Mesenchymal stem cell (in vitro differentiated cells and primary cell): ENCODE data around the gene FGF7.

Source experiments
- DNase-seq: peaks from one replicate; pipeline ENCODE4 v3.0.0-alpha.2; 2013
- H2AFZ ChIP-seq: one replicate; pipeline ENCODE4 v1.6.1; 2013; ENCODE audit warnings: low read depth, mild to moderate bottlenecking, control low read depth, inconsistent platforms, low read length, moderate library complexity
- H2AK5ac ChIP-seq: 2 replicates; pipeline ENCODE4 v1.6.1; 2013; ENCODE audit warnings: low read length, moderate library complexity, mild to moderate bottlenecking, inconsistent platforms; ENCODE audit not compliant: severe bottlenecking
- H2BK120ac ChIP-seq: one replicate; pipeline ENCODE4 v1.6.1; 2013; ENCODE audit warnings: low read depth, mild to moderate bottlenecking, inconsistent platforms, low read length, moderate library complexity
- H2BK12ac ChIP-seq, 2 experiments: one replicate each; pipeline ENCODE4 v1.6.1; 2013; ENCODE audit warnings: inconsistent platforms in 2 of 2, low read length in 2 of 2, mild to moderate bottlenecking in 2 of 2, moderate library complexity in 2 of 2, control low read depth in 1 of 2
- H2BK15ac ChIP-seq: one replicate; pipeline ENCODE4 v1.6.1; 2013; ENCODE audit warnings: mild to moderate bottlenecking, low read depth, inconsistent platforms; ENCODE audit not compliant: poor library complexity, severe bottlenecking
- H2BK5ac ChIP-seq: 2 replicates; pipeline ENCODE4 v1.6.1; 2013; ENCODE audit warnings: low read depth, mild to moderate bottlenecking, low read length, control low read depth, inconsistent platforms; ENCODE audit not compliant: poor library complexity, severe bottlenecking
- H3K14ac ChIP-seq, 2 experiments: one replicate each; pipeline ENCODE4 v1.6.1; 2013; ENCODE audit warnings: inconsistent platforms in 2 of 2, low read length in 2 of 2, control low read depth in 1 of 2, mild to moderate bottlenecking in 1 of 2, moderate library complexity in 1 of 2
- H3K18ac ChIP-seq, 2 experiments: one replicate each; pipeline ENCODE4 v1.6.1; 2013; ENCODE audit warnings: inconsistent platforms in 2 of 2, low read length in 2 of 2, control low read depth in 1 of 2, low read depth in 1 of 2, mild to moderate bottlenecking in 1 of 2
- H3K23ac ChIP-seq, 2 experiments: one replicate each; pipeline ENCODE4 v1.6.1; 2013; ENCODE audit warnings: inconsistent platforms in 2 of 2, low read length in 2 of 2, mild to moderate bottlenecking in 2 of 2, moderate library complexity in 2 of 2, control low read depth in 1 of 2
- H3K27ac ChIP-seq: 2 replicates; pipeline ENCODE4 v1.5.1; 2013; ENCODE audit warnings: mild to moderate bottlenecking, moderate library complexity, low read length, control low read depth, inconsistent platforms; ENCODE audit not compliant: poor library complexity, severe bottlenecking
- H3K27me3 ChIP-seq, 2 experiments: 2 replicates each; pipeline versions ENCODE4 v1.6.1 to v1.7.0; 2013; ENCODE audit warnings: low read length in 2 of 2, mild to moderate bottlenecking in 2 of 2, moderate library complexity in 2 of 2, control low read depth in 1 of 2, inconsistent platforms in 1 of 2; ENCODE audit not compliant: control insufficient read depth in 1 of 2, insufficient read depth in 1 of 2
- H3K36me3 ChIP-seq, 2 experiments: 2 replicates each; pipeline versions ENCODE4 v1.6.1 to v1.7.0; 2013; ENCODE audit warnings: low read length in 2 of 2, control low read depth in 1 of 2, inconsistent platforms in 1 of 2, low read depth in 1 of 2, mild to moderate bottlenecking in 1 of 2; ENCODE audit not compliant: insufficient read depth in 2 of 2, control insufficient read depth in 1 of 2
- H3K4ac ChIP-seq, 2 experiments: one replicate each; pipeline ENCODE4 v1.6.1; 2013; ENCODE audit warnings: inconsistent platforms in 2 of 2, low read length in 2 of 2, mild to moderate bottlenecking in 2 of 2, moderate library complexity in 2 of 2, control low read depth in 1 of 2, low read depth in 1 of 2
- H3K4me1 ChIP-seq: 2 replicates; pipeline ENCODE4 v1.6.1; 2013; ENCODE audit warnings: low read depth, low read length, control low read depth; ENCODE audit not compliant: control insufficient read depth, insufficient read depth
- H3K4me2 ChIP-seq: 2 replicates; pipeline ENCODE4 v1.6.1; 2013; ENCODE audit warnings: low read length, mild to moderate bottlenecking, inconsistent platforms; ENCODE audit not compliant: poor library complexity, severe bottlenecking
- H3K4me3 ChIP-seq, 2 experiments: 2 replicates each; pipeline versions ENCODE4 v1.5.1 to v1.7.0; 2013; ENCODE audit warnings: low read length in 2 of 2, mild to moderate bottlenecking in 2 of 2, control low read depth in 1 of 2, low read depth in 1 of 2; ENCODE audit not compliant: insufficient read depth in 1 of 2
- H3K79me1 ChIP-seq: replicated peaks from 2 replicates; pipeline ENCODE4 v1.6.1; 2013; ENCODE audit warnings: mild to moderate bottlenecking, control low read depth, low read length, inconsistent platforms; ENCODE audit not compliant: poor library complexity, severe bottlenecking
- H3K9ac ChIP-seq: 2 replicates; pipeline ENCODE4 v1.7.0; 2013; ENCODE audit warnings: mild to moderate bottlenecking, low read length, moderate library complexity
- H3K9me3 ChIP-seq: 2 replicates; pipeline ENCODE4 v1.7.0; 2013; ENCODE audit warnings: mild to moderate bottlenecking, low read length; ENCODE audit not compliant: control insufficient read depth
- H4K8ac ChIP-seq: one replicate; pipeline ENCODE4 v1.6.1; 2013; ENCODE audit warnings: inconsistent platforms, mild to moderate bottlenecking, low read length, moderate library complexity
- H4K91ac ChIP-seq: one replicate; pipeline ENCODE4 v1.6.1; 2013; ENCODE audit warnings: mild to moderate bottlenecking, low read length, inconsistent platforms
- WGBS: methylation state at CpG from one replicate; pipeline ENCODE4 v1.1.7; 2013; ENCODE audit warnings: mixed read lengths; 5-methylcytosine and 5-hydroxymethylcytosine counted together

FGF7 gene

DNA sequence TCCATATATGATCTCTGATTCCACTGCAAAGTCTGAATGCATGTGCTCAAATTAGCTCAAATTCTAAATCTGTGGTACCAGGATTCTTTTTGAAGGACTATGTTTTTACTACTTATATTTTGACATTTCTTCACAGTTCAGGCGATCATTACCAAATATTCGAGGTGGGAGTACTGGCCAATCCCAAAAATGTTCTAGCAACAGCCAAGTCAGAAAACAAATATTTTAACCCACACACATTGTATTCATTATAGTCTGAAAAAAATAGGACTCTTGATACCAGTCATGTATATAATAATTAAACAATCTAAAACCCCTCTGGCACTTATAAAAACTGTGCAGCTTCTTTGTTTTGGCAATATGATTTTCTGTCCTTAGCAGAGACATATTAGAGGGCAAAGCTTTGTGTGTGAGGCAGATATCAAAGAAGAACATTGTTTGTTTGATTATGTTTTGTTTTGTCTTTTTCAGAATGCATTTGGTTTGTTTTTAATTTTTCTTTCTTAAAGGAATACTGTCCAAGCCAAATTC lies 37.4 kb downstream of the FGF7 start:
- Histone ChIP-seq H2BK5ac (no peak overlapping the region), H3K23ac (no peak overlapping the region), H3K4ac (no peak overlapping the region), H3K9me3 (no peaks in the 10 kb centered on the region), H4K8ac (no peak overlapping the region), H2BK120ac (no peak overlapping the region), H3K18ac (no peak overlapping the region), H3K14ac (no peak overlapping the region), H3K79me1 (no peaks in the 10 kb centered on the region), H2BK15ac (no peak overlapping the region), H2BK12ac (no peak overlapping the region), H2AK5ac (no peak overlapping the region), H3K4me2 (no peak overlapping the region), H2AFZ (no peak overlapping the region), H3K9ac (peak overlapping the region; percentile 76), H3K4me1 (no peaks in the 10 kb centered on the region), H3K36me3 (peaks cover 0 to 95% of the 10 kb centered on the region in 2 experiments), H3K27me3 (no peaks in the 10 kb centered on the region), H3K27ac (no peak overlapping the region), H3K4me3 (peak overlapping the region in 1 of 2 experiments; percentile 60), H4K91ac (no peak overlapping the region)
- no peak for DNase-seq
- 100% methylated on average over 2 of the region's 2 CpGs for WGBS

DNA sequence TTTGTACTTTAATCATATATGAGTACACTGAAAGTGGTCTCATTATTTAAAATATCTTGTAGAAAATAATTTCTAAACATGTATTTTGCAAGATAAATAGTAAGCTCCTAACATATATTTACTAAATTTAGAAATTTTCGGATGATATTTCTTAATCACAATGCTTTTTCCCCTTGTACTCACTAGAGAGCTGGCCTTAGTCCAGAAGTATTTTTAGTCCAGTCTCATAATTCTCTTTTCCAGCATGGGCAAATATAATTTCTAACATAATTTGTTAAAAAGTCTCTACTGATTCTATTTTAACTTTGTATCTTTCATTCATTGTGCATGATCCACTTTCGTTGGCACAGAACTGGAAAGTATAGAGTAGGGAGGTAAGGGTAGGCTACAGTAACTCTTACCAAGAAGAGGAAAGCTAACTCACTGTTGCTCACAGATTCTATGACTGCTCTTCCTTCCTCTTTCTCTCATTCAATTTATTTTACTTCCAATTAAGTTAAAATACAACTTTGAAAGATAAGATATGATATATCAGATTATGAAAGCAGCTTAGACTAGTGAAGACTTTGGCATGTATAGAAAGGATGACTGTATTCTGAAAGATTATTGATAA lies 39.3 kb downstream of the FGF7 start:
- WGBS = 60% methylated on average over 1 of the region's 2 CpGs
- Histone ChIP-seq H3K79me1 (no peaks in the 10 kb centered on the region), H3K18ac (no peak overlapping the region), H3K4me2 (no peak overlapping the region), H3K23ac (no peak overlapping the region), H4K8ac (no peak overlapping the region), H2BK12ac (no peak overlapping the region), H4K91ac (no peak overlapping the region), H2AFZ (no peak overlapping the region), H3K27me3 (no peaks in the 10 kb centered on the region), H3K4ac (no peak overlapping the region), H2AK5ac (no peak overlapping the region), H2BK120ac (no peak overlapping the region), H3K9me3 (no peaks in the 10 kb centered on the region), H3K4me1 (no peaks in the 10 kb centered on the region), H3K27ac (no peak overlapping the region), H2BK15ac (no peak overlapping the region), H3K4me3 (no peak overlapping the region), H3K14ac (no peak overlapping the region), H3K36me3 (peaks cover 0 to 94% of the 10 kb centered on the region in 2 experiments), H3K9ac (peak overlapping the region; percentile 76), H2BK5ac (no peak overlapping the region)
- DNase-seq = no peak

DNA sequence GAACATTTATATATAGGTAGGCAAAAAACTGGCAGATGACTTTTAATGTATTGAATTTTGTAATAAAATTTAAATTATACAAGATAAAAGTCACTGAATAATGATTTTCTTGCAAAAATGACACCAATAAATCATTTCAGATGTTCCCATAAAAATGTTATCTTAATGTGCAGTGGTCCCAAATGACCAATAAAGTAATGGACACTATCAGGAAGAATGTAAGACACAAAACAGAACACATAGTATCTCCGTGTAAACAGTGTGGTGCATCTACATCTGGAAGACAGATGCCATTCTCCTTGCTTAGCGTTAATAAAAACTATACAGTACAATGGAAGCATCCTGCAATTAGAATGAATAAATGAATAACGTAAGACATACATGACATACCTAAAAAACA lies 41.5 kb downstream of the FGF7 start:
- H3K4me1 ChIP-seq = no peaks in the 10 kb centered on the region
- no peak overlapping the region for H3K4me2 ChIP-seq
- peaks cover 0 to 94% of the 10 kb centered on the region in 2 experiments for H3K36me3 ChIP-seq
- no peak overlapping the region for H3K14ac ChIP-seq
- H3K27me3 ChIP-seq = no peaks in the 10 kb centered on the region
- 0% methylated on average over 1 of the region's 3 CpGs for WGBS
- H2AK5ac ChIP-seq = no peak overlapping the region
- H2BK12ac ChIP-seq = no peak overlapping the region
- H3K9me3 ChIP-seq = no peaks in the 10 kb centered on the region
- no peak overlapping the region for H3K18ac ChIP-seq
- H4K8ac ChIP-seq = no peak overlapping the region
- H2AFZ ChIP-seq = no peak overlapping the region
- H2BK120ac ChIP-seq = no peak overlapping the region
- H3K27ac ChIP-seq = no peak overlapping the region
- H3K79me1 ChIP-seq = no peaks in the 10 kb centered on the region
- H2BK5ac ChIP-seq = no peak overlapping the region
- no peak overlapping the region for H2BK15ac ChIP-seq
- peak overlapping the region in 1 of 2 experiments; percentile 41 for H3K4me3 ChIP-seq
- H3K23ac ChIP-seq = no peak overlapping the region
- no peak overlapping the region for H4K91ac ChIP-seq
- peak overlapping the region; percentile 70 for H3K9ac ChIP-seq
- no peak for DNase-seq
- H3K4ac ChIP-seq = no peak overlapping the region

DNA sequence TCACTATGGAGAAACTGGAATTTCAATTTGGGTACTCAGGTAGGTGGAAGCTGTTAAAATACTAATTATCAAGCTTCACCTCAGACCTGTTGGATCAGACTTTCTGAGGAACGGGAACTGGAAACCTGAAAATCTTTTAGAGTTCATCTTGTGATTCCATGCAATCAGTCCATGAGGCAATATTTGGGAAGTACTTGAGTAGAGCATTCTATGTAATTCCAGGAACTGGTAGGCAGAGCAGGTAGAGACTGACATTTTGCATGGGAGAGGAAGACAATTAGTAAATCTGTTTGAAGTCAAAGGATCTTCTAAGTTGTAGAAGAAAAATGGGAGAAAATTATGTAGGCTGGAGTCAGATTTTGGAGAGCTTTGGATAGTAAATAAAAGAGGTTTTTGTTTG lies 43.1 kb downstream of the FGF7 start:
- Histone ChIP-seq H3K18ac (no peak overlapping the region), H2BK12ac (no peak overlapping the region), H3K36me3 (peaks cover 0 to 94% of the 10 kb centered on the region in 2 experiments), H2BK15ac (no peak overlapping the region), H3K27me3 (no peaks in the 10 kb centered on the region), H3K4me1 (no peaks in the 10 kb centered on the region), H2BK120ac (no peak overlapping the region), H3K4ac (no peak overlapping the region), H2AFZ (no peak overlapping the region), H3K14ac (no peak overlapping the region), H2BK5ac (no peak overlapping the region), H3K27ac (no peak overlapping the region), H4K91ac (no peak overlapping the region), H3K79me1 (no peaks in the 10 kb centered on the region), H2AK5ac (no peak overlapping the region), H3K9me3 (no peaks in the 10 kb centered on the region), H3K23ac (no peak overlapping the region), H3K4me3 (peak overlapping the region in 1 of 2 experiments; percentile 63), H3K9ac (peak overlapping the region; percentile 89), H4K8ac (no peak overlapping the region), H3K4me2 (no peak overlapping the region)
- WGBS = 100% methylated on average over 1 of the region's 1 CpG
- DNase-seq = no peak
